Measurements from ENCODE around the gene A3GALT2.

A3GALT2 gene

GRCh38 chr1:33299461-33300155 lies 21.3 kb downstream of the A3GALT2 start:
- H3K4me1 ChIP-seq (ENCODE audit: control insufficient read depth, insufficient read depth, low read depth, low read length), result peaks cover 15% of the 10 kb centered on the region
- peak overlapping the region; percentile 31 for H2BK15ac ChIP-seq (ENCODE audit: low read depth, poor library complexity, severe bottlenecking)
- H3K27me3 ChIP-seq (ENCODE audit: control insufficient read depth in 1 of 2, insufficient read depth in 1 of 2, low read length in 2 of 2), result no peaks in the 10 kb centered on the region
- H2AFZ ChIP-seq (ENCODE audit: low read depth, low read length), result no peak overlapping the region
- H2BK5ac ChIP-seq (ENCODE audit: low read depth, low read length, poor library complexity, severe bottlenecking), result no peak overlapping the region
- no peak overlapping the region for H3K4ac ChIP-seq (ENCODE audit: low read depth in 1 of 2, low read length in 2 of 2)
- no peak overlapping the region for H3K14ac ChIP-seq (ENCODE audit: low read length in 2 of 2)
- H3K9ac ChIP-seq (ENCODE audit: low read length), result no peak overlapping the region
- H2AK5ac ChIP-seq (ENCODE audit: low read length, severe bottlenecking), result no peak overlapping the region
- no peaks in the 10 kb centered on the region for H3K9me3 ChIP-seq (ENCODE audit: control insufficient read depth, low read length)
- no peak overlapping the region for H3K23ac ChIP-seq (ENCODE audit: low read length in 2 of 2)
- no peak overlapping the region for H3K27ac ChIP-seq (ENCODE audit: low read length, poor library complexity, severe bottlenecking)
- H3K18ac ChIP-seq (ENCODE audit: low read depth in 1 of 2, low read length in 2 of 2), result no peak overlapping the region
- H3K79me1 ChIP-seq (replicated peaks; ENCODE audit: low read length, poor library complexity, severe bottlenecking), result peaks cover 13% of the 10 kb centered on the region
- no peak overlapping the region for H3K4me2 ChIP-seq (ENCODE audit: low read length, poor library complexity, severe bottlenecking)
- H4K8ac ChIP-seq (ENCODE audit: low read length), result no peak overlapping the region
- no peak overlapping the region for H2BK120ac ChIP-seq (ENCODE audit: low read depth, low read length)
- H3K36me3 ChIP-seq (ENCODE audit: control insufficient read depth in 1 of 2, insufficient read depth in 2 of 2, low read depth in 1 of 2, low read length in 2 of 2), result peaks cover 27 to 61% of the 10 kb centered on the region in 2 experiments
- no peak overlapping the region for H3K4me3 ChIP-seq (ENCODE audit: insufficient read depth in 1 of 2, low read depth in 1 of 2, low read length in 2 of 2)
- DNase-seq, result no peak
- H4K91ac ChIP-seq (ENCODE audit: low read length), result no peak overlapping the region
- no peak overlapping the region for H2BK12ac ChIP-seq (ENCODE audit: low read length in 2 of 2)
- WGBS, result 98% methylated on average over 12 of the region's 15 CpGs

GRCh38 chr1:33298623-33299277 lies 22.1 kb downstream of the A3GALT2 start:
- Histone ChIP-seq H3K4me2 (ENCODE audit: low read length, poor library complexity, severe bottlenecking) (no peak overlapping the region), H3K18ac (ENCODE audit: low read depth in 1 of 2, low read length in 2 of 2) (no peak overlapping the region), H2BK120ac (ENCODE audit: low read depth, low read length) (no peak overlapping the region), H3K23ac (ENCODE audit: low read length in 2 of 2) (no peak overlapping the region), H2AK5ac (ENCODE audit: low read length, severe bottlenecking) (no peak overlapping the region), H3K4me1 (ENCODE audit: control insufficient read depth, insufficient read depth, low read depth, low read length) (peaks cover 15% of the 10 kb centered on the region), H3K36me3 (ENCODE audit: control insufficient read depth in 1 of 2, insufficient read depth in 2 of 2, low read depth in 1 of 2, low read length in 2 of 2) (peaks cover 34 to 67% of the 10 kb centered on the region in 2 experiments), H2BK15ac (ENCODE audit: low read depth, poor library complexity, severe bottlenecking) (no peak overlapping the region), H3K4ac (ENCODE audit: low read depth in 1 of 2, low read length in 2 of 2) (no peak overlapping the region), H4K8ac (ENCODE audit: low read length) (no peak overlapping the region), H3K14ac (ENCODE audit: low read length in 2 of 2) (no peak overlapping the region), H2AFZ (ENCODE audit: low read depth, low read length) (no peak overlapping the region), H3K79me1 (replicated peaks; ENCODE audit: low read length, poor library complexity, severe bottlenecking) (peaks cover 17% of the 10 kb centered on the region), H3K27ac (ENCODE audit: low read length, poor library complexity, severe bottlenecking) (no peak overlapping the region), H2BK12ac (ENCODE audit: low read length in 2 of 2) (no peak overlapping the region), H3K27me3 (ENCODE audit: control insufficient read depth in 1 of 2, insufficient read depth in 1 of 2, low read length in 2 of 2) (no peaks in the 10 kb centered on the region), H2BK5ac (ENCODE audit: low read depth, low read length, poor library complexity, severe bottlenecking) (no peak overlapping the region), H3K9me3 (ENCODE audit: control insufficient read depth, low read length) (no peaks in the 10 kb centered on the region), H3K9ac (ENCODE audit: low read length) (no peak overlapping the region), H3K4me3 (ENCODE audit: insufficient read depth in 1 of 2, low read depth in 1 of 2, low read length in 2 of 2) (no peak overlapping the region), H4K91ac (ENCODE audit: low read length) (no peak overlapping the region)
- DNase-seq, result peak; percentile 72
- WGBS, result 71% methylated on average over 17 of the region's 18 CpGs

GRCh38 chr1:33297911-33298622 lies 22.8 kb downstream of the A3GALT2 start:
- no peak overlapping the region for H3K4ac ChIP-seq (ENCODE audit: low read depth in 1 of 2, low read length in 2 of 2)
- no peak overlapping the region for H3K27ac ChIP-seq (ENCODE audit: low read length, poor library complexity, severe bottlenecking)
- peaks cover 36 to 70% of the 10 kb centered on the region in 2 experiments for H3K36me3 ChIP-seq (ENCODE audit: control insufficient read depth in 1 of 2, insufficient read depth in 2 of 2, low read depth in 1 of 2, low read length in 2 of 2)
- no peak overlapping the region for H3K23ac ChIP-seq (ENCODE audit: low read length in 2 of 2)
- peaks cover 18% of the 10 kb centered on the region for H3K79me1 ChIP-seq (replicated peaks; ENCODE audit: low read length, poor library complexity, severe bottlenecking)
- no peak overlapping the region for H2BK120ac ChIP-seq (ENCODE audit: low read depth, low read length)
- no peak overlapping the region for H3K4me2 ChIP-seq (ENCODE audit: low read length, poor library complexity, severe bottlenecking)
- no peak overlapping the region for H2BK12ac ChIP-seq (ENCODE audit: low read length in 2 of 2)
- no peak overlapping the region for H2BK15ac ChIP-seq (ENCODE audit: low read depth, poor library complexity, severe bottlenecking)
- H2BK5ac ChIP-seq (ENCODE audit: low read depth, low read length, poor library complexity, severe bottlenecking), result no peak overlapping the region
- no peak overlapping the region for H3K14ac ChIP-seq (ENCODE audit: low read length in 2 of 2)
- H3K9me3 ChIP-seq (ENCODE audit: control insufficient read depth, low read length), result no peaks in the 10 kb centered on the region
- no peak overlapping the region for H3K9ac ChIP-seq (ENCODE audit: low read length)
- peaks cover 12% of the 10 kb centered on the region for H3K4me1 ChIP-seq (ENCODE audit: control insufficient read depth, insufficient read depth, low read depth, low read length)
- no peak overlapping the region for H4K8ac ChIP-seq (ENCODE audit: low read length)
- H2AFZ ChIP-seq (ENCODE audit: low read depth, low read length), result no peak overlapping the region
- H3K27me3 ChIP-seq (ENCODE audit: control insufficient read depth in 1 of 2, insufficient read depth in 1 of 2, low read length in 2 of 2), result no peaks in the 10 kb centered on the region
- no peak for DNase-seq
- H4K91ac ChIP-seq (ENCODE audit: low read length), result no peak overlapping the region
- 94% methylated on average over 4 of the region's 4 CpGs for WGBS
- H2AK5ac ChIP-seq (ENCODE audit: low read length, severe bottlenecking), result no peak overlapping the region
- H3K18ac ChIP-seq (ENCODE audit: low read depth in 1 of 2, low read length in 2 of 2), result no peak overlapping the region
- no peak overlapping the region for H3K4me3 ChIP-seq (ENCODE audit: insufficient read depth in 1 of 2, low read depth in 1 of 2, low read length in 2 of 2)

GRCh38 chr1:33296824-33297223 lies 24.1 kb downstream of the A3GALT2 start:
- no peak overlapping the region for H3K14ac ChIP-seq (ENCODE audit: low read length in 2 of 2)
- 86% methylated on average over 4 of the region's 4 CpGs for WGBS

More at GRCh38 chr1:33296824-33297223, 24.1 kb downstream of the A3GALT2 start:
- Histone ChIP-seq H3K9ac (ENCODE audit: low read length) (no peak overlapping the region), H2AK5ac (ENCODE audit: low read length, severe bottlenecking) (no peak overlapping the region), H3K27me3 (ENCODE audit: control insufficient read depth in 1 of 2, insufficient read depth in 1 of 2, low read length in 2 of 2) (no peaks in the 10 kb centered on the region), H3K4me3 (ENCODE audit: insufficient read depth in 1 of 2, low read depth in 1 of 2, low read length in 2 of 2) (no peak overlapping the region), H3K4me2 (ENCODE audit: low read length, poor library complexity, severe bottlenecking) (no peak overlapping the region), H3K9me3 (ENCODE audit: control insufficient read depth, low read length) (no peaks in the 10 kb centered on the region), H3K4me1 (ENCODE audit: control insufficient read depth, insufficient read depth, low read depth, low read length) (peaks cover 14% of the 10 kb centered on the region), H2BK5ac (ENCODE audit: low read depth, low read length, poor library complexity, severe bottlenecking) (no peak overlapping the region), H3K23ac (ENCODE audit: low read length in 2 of 2) (no peak overlapping the region), H2BK15ac (ENCODE audit: low read depth, poor library complexity, severe bottlenecking) (no peak overlapping the region), H3K27ac (ENCODE audit: low read length, poor library complexity, severe bottlenecking) (no peak overlapping the region), H4K91ac (ENCODE audit: low read length) (no peak overlapping the region), H3K18ac (ENCODE audit: low read depth in 1 of 2, low read length in 2 of 2) (no peak overlapping the region), H2AFZ (ENCODE audit: low read depth, low read length) (no peak overlapping the region), H2BK12ac (ENCODE audit: low read length in 2 of 2) (no peak overlapping the region), H2BK120ac (ENCODE audit: low read depth, low read length) (no peak overlapping the region), H4K8ac (ENCODE audit: low read length) (no peak overlapping the region), H3K36me3 (ENCODE audit: control insufficient read depth in 1 of 2, insufficient read depth in 2 of 2, low read depth in 1 of 2, low read length in 2 of 2) (peaks cover 36 to 69% of the 10 kb centered on the region in 2 experiments), H3K4ac (ENCODE audit: low read depth in 1 of 2, low read length in 2 of 2) (no peak overlapping the region), H3K79me1 (replicated peaks; ENCODE audit: low read length, poor library complexity, severe bottlenecking) (peaks cover 21% of the 10 kb centered on the region)
- no peak for DNase-seq

Measured in mesenchymal stem cell (in vitro differentiated cells and primary cell).